ENCODE results near the gene ST7L.

DNA sequence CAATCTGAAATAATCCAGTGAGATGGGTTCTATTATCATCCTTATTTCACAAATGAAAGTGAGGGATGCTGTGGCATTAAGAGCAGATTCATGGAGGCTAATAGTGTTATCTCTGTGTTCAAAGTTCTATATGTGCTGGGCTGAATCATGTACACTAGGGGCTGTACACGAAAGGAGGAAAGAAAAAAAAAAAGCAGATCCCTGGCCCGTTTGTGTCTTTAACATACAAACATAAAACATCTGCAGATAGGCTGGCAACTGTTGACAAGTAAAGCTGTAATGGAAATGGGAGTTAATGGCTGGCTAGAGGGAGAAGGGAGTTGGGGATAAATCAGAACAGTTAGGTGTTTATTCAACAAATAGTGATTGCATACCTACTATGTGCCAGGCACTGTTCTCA lies 107.0 kb downstream of the ST7L start:
- TF ChIP-seq EZH2 (IDR thresholded peaks at IDR 0.05; ENCODE audit: low read length): no peak
- TF ChIP-seq, protein P1, sequence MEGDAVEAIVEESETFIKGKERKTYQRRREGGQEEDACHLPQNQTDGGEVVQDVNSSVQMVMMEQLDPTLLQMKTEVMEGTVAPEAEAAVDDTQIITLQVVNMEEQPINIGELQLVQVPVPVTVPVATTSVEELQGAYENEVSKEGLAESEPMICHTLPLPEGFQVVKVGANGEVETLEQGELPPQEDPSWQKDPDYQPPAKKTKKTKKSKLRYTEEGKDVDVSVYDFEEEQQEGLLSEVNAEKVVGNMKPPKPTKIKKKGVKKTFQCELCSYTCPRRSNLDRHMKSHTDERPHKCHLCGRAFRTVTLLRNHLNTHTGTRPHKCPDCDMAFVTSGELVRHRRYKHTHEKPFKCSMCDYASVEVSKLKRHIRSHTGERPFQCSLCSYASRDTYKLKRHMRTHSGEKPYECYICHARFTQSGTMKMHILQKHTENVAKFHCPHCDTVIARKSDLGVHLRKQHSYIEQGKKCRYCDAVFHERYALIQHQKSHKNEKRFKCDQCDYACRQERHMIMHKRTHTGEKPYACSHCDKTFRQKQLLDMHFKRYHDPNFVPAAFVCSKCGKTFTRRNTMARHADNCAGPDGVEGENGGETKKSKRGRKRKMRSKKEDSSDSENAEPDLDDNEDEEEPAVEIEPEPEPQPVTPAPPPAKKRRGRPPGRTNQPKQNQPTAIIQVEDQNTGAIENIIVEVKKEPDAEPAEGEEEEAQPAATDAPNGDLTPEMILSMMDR (optimal IDR thresholded peaks at IDR 0.05 in 1 of 3, IDR thresholded peaks at IDR 0.05 in 1 of 3, conservative IDR thresholded peaks at IDR 0.05 in 1 of 3; ENCODE audit: extremely low read depth in 1 of 3, insufficient read depth in 2 of 3, low read length in 3 of 3): no peak

Data from keratinocyte (primary cell).